Measurements from ENCODE around the gene ZNF470. TPM values are rescaled to one million over a fixed set of nuclear protein-coding genes. Genes with fewer than 3 reads are reported as not detected.

ZNF470 gene
- polyA plus RNA-seq, 1 donor, result 8.7 TPM

- DNase-seq, result no peak
- WGBS (ENCODE audit: insufficient coverage, low lambda C conversion rate), result 90% methylated on average over 2 of the region's 2 CpGs
- H3K9me3 ChIP-seq (ENCODE audit: control insufficient read depth, low read depth, low read length), result peaks cover 15% of the 10 kb centered on the region
- no peak overlapping the region for H3K27ac ChIP-seq (ENCODE audit: low read length)
- H3K4me3 ChIP-seq (ENCODE audit: low read length), result no peak overlapping the region
- no peaks in the 10 kb centered on the region for H3K4me1 ChIP-seq (ENCODE audit: control insufficient read depth, insufficient read depth, low read length)
- no peaks in the 10 kb centered on the region for H3K36me3 ChIP-seq (ENCODE audit: control insufficient read depth, insufficient read depth, low read length)
- no peaks in the 10 kb centered on the region for H3K27me3 ChIP-seq (ENCODE audit: control insufficient read depth, insufficient read depth, low read length)
Observed at GRCh38 chr19:56562766-56563165, 4.5 kb upstream of the ZNF470 start.

- DNase-seq, result peak in 1 of 2 donors; percentile 1
- H3K9me3 ChIP-seq (ENCODE audit: control insufficient read depth, low read depth, low read length), result peaks cover 15% of the 10 kb centered on the region
- H3K4me1 ChIP-seq (ENCODE audit: control insufficient read depth, insufficient read depth, low read length), result no peaks in the 10 kb centered on the region
- H3K4me3 ChIP-seq (ENCODE audit: low read length), result peak overlapping the region; percentile 65
- H3K27ac ChIP-seq (ENCODE audit: low read length), result peak overlapping the region; percentile 57
- H3K27me3 ChIP-seq (ENCODE audit: control insufficient read depth, insufficient read depth, low read length), result no peaks in the 10 kb centered on the region
- WGBS (ENCODE audit: insufficient coverage, low lambda C conversion rate), result no CpG with 5 or more reads among the region's 23 CpGs
- peaks cover 19% of the 10 kb centered on the region for H3K36me3 ChIP-seq (ENCODE audit: control insufficient read depth, insufficient read depth, low read length)
Observed at GRCh38 chr19:56566904-56567273, 379 bp upstream of the ZNF470 start.

- DNase-seq, result no peak
- no peak overlapping the region for H3K4me3 ChIP-seq (ENCODE audit: low read length)
- H3K9me3 ChIP-seq (ENCODE audit: control insufficient read depth, low read depth, low read length), result peaks cover 40% of the 10 kb centered on the region
- 67% methylated on average over 1 of the region's 2 CpGs for WGBS (ENCODE audit: insufficient coverage, low lambda C conversion rate)
- H3K27me3 ChIP-seq (ENCODE audit: control insufficient read depth, insufficient read depth, low read length), result no peaks in the 10 kb centered on the region
- no peaks in the 10 kb centered on the region for H3K4me1 ChIP-seq (ENCODE audit: control insufficient read depth, insufficient read depth, low read length)
- H3K27ac ChIP-seq (ENCODE audit: low read length), result no peak overlapping the region
- H3K36me3 ChIP-seq (ENCODE audit: control insufficient read depth, insufficient read depth, low read length), result peaks cover 43% of the 10 kb centered on the region
Observed at GRCh38 chr19:56572589-56572988, 5.3 kb downstream of the ZNF470 start.

- peaks cover 45% of the 10 kb centered on the region for H3K36me3 ChIP-seq (ENCODE audit: control insufficient read depth, insufficient read depth, low read length)
- no peaks in the 10 kb centered on the region for H3K4me1 ChIP-seq (ENCODE audit: control insufficient read depth, insufficient read depth, low read length)
- H3K9me3 ChIP-seq (ENCODE audit: control insufficient read depth, low read depth, low read length), result peaks cover 51% of the 10 kb centered on the region
- 93% methylated on average over 2 of the region's 3 CpGs for WGBS (ENCODE audit: insufficient coverage, low lambda C conversion rate)
- no peak for DNase-seq
- no peak overlapping the region for H3K27ac ChIP-seq (ENCODE audit: low read length)
- no peak overlapping the region for H3K4me3 ChIP-seq (ENCODE audit: low read length)
- H3K27me3 ChIP-seq (ENCODE audit: control insufficient read depth, insufficient read depth, low read length), result no peaks in the 10 kb centered on the region
Observed at GRCh38 chr19:56573914-56574313, 6.6 kb downstream of the ZNF470 start.

GRCh38 chr19:56577719-56578602 lies 10.7 kb downstream of the ZNF470 start:
- Histone ChIP-seq H3K36me3 (ENCODE audit: control insufficient read depth, insufficient read depth, low read length) (peaks cover 21% of the 10 kb centered on the region), H3K27ac (ENCODE audit: low read length) (no peak overlapping the region), H3K9me3 (ENCODE audit: control insufficient read depth, low read depth, low read length) (peaks cover 50% of the 10 kb centered on the region), H3K4me3 (ENCODE audit: low read length) (no peak overlapping the region), H3K27me3 (ENCODE audit: control insufficient read depth, insufficient read depth, low read length) (no peaks in the 10 kb centered on the region), H3K4me1 (ENCODE audit: control insufficient read depth, insufficient read depth, low read length) (no peaks in the 10 kb centered on the region)
- 95% methylated on average over 2 of the region's 11 CpGs for WGBS (ENCODE audit: insufficient coverage, low lambda C conversion rate)
- peak in 1 of 2 donors; percentile 17 for DNase-seq

- no peaks in the 10 kb centered on the region for H3K27me3 ChIP-seq (ENCODE audit: control insufficient read depth, insufficient read depth, low read length)
- no peaks in the 10 kb centered on the region for H3K36me3 ChIP-seq (ENCODE audit: control insufficient read depth, insufficient read depth, low read length)
- no peak for DNase-seq
- no peaks in the 10 kb centered on the region for H3K4me1 ChIP-seq (ENCODE audit: control insufficient read depth, insufficient read depth, low read length)
- peaks cover 6% of the 10 kb centered on the region for H3K9me3 ChIP-seq (ENCODE audit: control insufficient read depth, low read depth, low read length)
- WGBS (ENCODE audit: insufficient coverage, low lambda C conversion rate), result 56% methylated on average over 3 of the region's 4 CpGs
- no peak overlapping the region for H3K4me3 ChIP-seq (ENCODE audit: low read length)
- no peak overlapping the region for H3K27ac ChIP-seq (ENCODE audit: low read length)
Observed at GRCh38 chr19:56594446-56594782, 27.1 kb downstream of the ZNF470 start.

- Histone ChIP-seq H3K27ac (ENCODE audit: low read length) (peak within 1 kb of the TSS; percentile 23), H3K9me3 (ENCODE audit: control insufficient read depth, low read depth, low read length) (peaks cover 6% of the 10 kb centered on the region), H3K4me3 (ENCODE audit: low read length) (peak within 1 kb of the TSS; percentile 75), H3K4me1 (ENCODE audit: control insufficient read depth, insufficient read depth, low read length) (no peaks in the 10 kb centered on the region), H3K27me3 (ENCODE audit: control insufficient read depth, insufficient read depth, low read length) (no peaks in the 10 kb centered on the region), H3K36me3 (ENCODE audit: control insufficient read depth, insufficient read depth, low read length) (no peaks in the 10 kb centered on the region)
- whole genome bisulfite sequencing (ENCODE audit: insufficient coverage, low lambda C conversion rate), result 20% methylated on average over 1 of the region's 52 CpGs
- peak; percentile 80 to 92 for DNase-seq
Observed at GRCh38 chr19:56594783-56595547, 27.7 kb downstream of the ZNF470 start, which contains the start of gene ZNF71. ZNF71 (plus strand) TSS chr19:56595302; CDS start chr19:56601559, 6,257 bp downstream.

- peaks cover 6% of the 10 kb centered on the region for H3K9me3 ChIP-seq (ENCODE audit: control insufficient read depth, low read depth, low read length)
- peak overlapping the region; percentile 23 for H3K27ac ChIP-seq (ENCODE audit: low read length)
- no peaks in the 10 kb centered on the region for H3K27me3 ChIP-seq (ENCODE audit: control insufficient read depth, insufficient read depth, low read length)
- no CpG with 5 or more reads among the region's 4 CpGs for WGBS (ENCODE audit: insufficient coverage, low lambda C conversion rate)
- peak overlapping the region; percentile 75 for H3K4me3 ChIP-seq (ENCODE audit: low read length)
- no peak for DNase-seq
- no peaks in the 10 kb centered on the region for H3K4me1 ChIP-seq (ENCODE audit: control insufficient read depth, insufficient read depth, low read length)
- peaks cover 1% of the 10 kb centered on the region for H3K36me3 ChIP-seq (ENCODE audit: control insufficient read depth, insufficient read depth, low read length)
Observed at GRCh38 chr19:56595548-56595899, 28.3 kb downstream of the ZNF470 start.

GRCh38 chr19:56596676-56597075 lies 29.4 kb downstream of the ZNF470 start:
- no peaks in the 10 kb centered on the region for H3K27me3 ChIP-seq (ENCODE audit: control insufficient read depth, insufficient read depth, low read length)
- H3K4me3 ChIP-seq (ENCODE audit: low read length), result no peak overlapping the region
- H3K4me1 ChIP-seq (ENCODE audit: control insufficient read depth, insufficient read depth, low read length), result no peaks in the 10 kb centered on the region
- no peak for DNase-seq
- H3K9me3 ChIP-seq (ENCODE audit: control insufficient read depth, low read depth, low read length), result peaks cover 15% of the 10 kb centered on the region
- no CpG with 5 or more reads among the region's 4 CpGs for WGBS (ENCODE audit: insufficient coverage, low lambda C conversion rate)
- H3K36me3 ChIP-seq (ENCODE audit: control insufficient read depth, insufficient read depth, low read length), result peaks cover 6% of the 10 kb centered on the region
- no peak overlapping the region for H3K27ac ChIP-seq (ENCODE audit: low read length)

GRCh38 chr19:56597696-56598095 lies 30.4 kb downstream of the ZNF470 start:
- no peak overlapping the region for H3K27ac ChIP-seq (ENCODE audit: low read length)
- H3K27me3 ChIP-seq (ENCODE audit: control insufficient read depth, insufficient read depth, low read length), result no peaks in the 10 kb centered on the region
- WGBS (ENCODE audit: insufficient coverage, low lambda C conversion rate), result no CpG with 5 or more reads among the region's 4 CpGs
- H3K4me1 ChIP-seq (ENCODE audit: control insufficient read depth, insufficient read depth, low read length), result no peaks in the 10 kb centered on the region
- DNase-seq, result no peak
- no peak overlapping the region for H3K4me3 ChIP-seq (ENCODE audit: low read length)
- H3K36me3 ChIP-seq (ENCODE audit: control insufficient read depth, insufficient read depth, low read length), result peaks cover 10% of the 10 kb centered on the region
- H3K9me3 ChIP-seq (ENCODE audit: control insufficient read depth, low read depth, low read length), result peaks cover 15% of the 10 kb centered on the region
